AG10803 (cell line): ENCODE data around the gene WDR48.
A peak's percentile ranks its signal among the peaks of the same experiment; 100 is the strongest.

ENCODE experiments used
- DNase-seq: peaks from one replicate; pipeline ENCODE4 v3.0.0; 2010; ENCODE audit warnings: low read depth
- H3K4me3 ChIP-seq: 2 replicates; pipeline ENCODE4 v1.5.1; 2011; ENCODE audit warnings: mild to moderate bottlenecking, low read length, control low read depth
- CTCF ChIP-seq: conservative IDR thresholded peaks from 2 replicates; pipeline ENCODE4 v1.5.1; 2011; ENCODE audit warnings: mild to moderate bottlenecking, low read length, control low read depth, inconsistent platforms

Gene WDR48

GRCh38 chr3:39080026-39080425 is 28.2 kb downstream of the WDR48 start:
- no peak for TF ChIP-seq CTCF
- no peak for DNase-seq
- H3K4me3 ChIP-seq: no peak overlapping the region

- TF ChIP-seq CTCF: no peak
- DNase-seq: no peak
- no peak overlapping the region for H3K4me3 ChIP-seq
These were observed 31.0 kb downstream of the WDR48 start for GRCh38 chr3:39082666-39083313.

GRCh38 chr3:39086144-39086543 is 34.3 kb downstream of the WDR48 start:
- TF ChIP-seq CTCF: no peak
- H3K4me3 ChIP-seq: no peak overlapping the region
- no peak for DNase-seq

GRCh38 chr3:39088456-39088855 is 36.6 kb downstream of the WDR48 start:
- no peak for TF ChIP-seq CTCF
- DNase-seq: no peak
- H3K4me3 ChIP-seq: no peak overlapping the region

GRCh38 chr3:39088889-39089288 is 37.1 kb downstream of the WDR48 start:
- no peak for TF ChIP-seq CTCF
- no peak overlapping the region for H3K4me3 ChIP-seq
- DNase-seq: no peak

GRCh38 chr3:39090922-39091321 is 39.1 kb downstream of the WDR48 start:
- peak; percentile 24 for DNase-seq
- no peak for TF ChIP-seq CTCF
- no peak overlapping the region for H3K4me3 ChIP-seq

GRCh38 chr3:39094851-39095677 is 43.2 kb downstream of the WDR48 start:
- DNase-seq: no peak
- no peak overlapping the region for H3K4me3 ChIP-seq
- no peak for TF ChIP-seq CTCF
